Measurements from ENCODE around the gene DAZAP1. TPM values are rescaled to one million over a fixed set of nuclear protein-coding genes. Genes with fewer than 3 reads are reported as not detected.

DAZAP1 gene
- total and polyA plus RNA-seq, 2 of the 4 experiments (the other 2 are of a cell fraction): 22.0 to 62.8 TPM

- H3K4me1 ChIP-seq (ENCODE audit: control insufficient read depth, insufficient read depth, low read length): no peaks in the 10 kb centered on the region
- H3K9me1 ChIP-seq (ENCODE audit: insufficient read depth, low read length): peaks cover 4% of the 10 kb centered on the region; the same call in 1 of the 2 replicates
- dilution Hi-C loops (cut with HindIII; ENCODE audit: low sequenced_read_pairs, unreplicated experiment): no loop called here
- no peak overlapping the region for H2AFZ ChIP-seq (replicated peaks; ENCODE audit: low read length, poor library complexity)
- H4K8ac ChIP-seq (ENCODE audit: low read depth in 2 of 2, low read length in 2 of 2): no peak overlapping the region
- no peak overlapping the region for H3K23ac ChIP-seq (ENCODE audit: low read depth, low read length)
- H2AK9ac ChIP-seq (replicated peaks; ENCODE audit: low read depth, low read length, poor library complexity): no peak overlapping the region
- H4K20me1 ChIP-seq (ENCODE audit: insufficient read depth, low read length): no peaks in the 10 kb centered on the region; the same call in 1 of the 2 replicates
- no peak overlapping the region for H2BK20ac ChIP-seq (ENCODE audit: low read depth, low read length)
- H3K56ac ChIP-seq (ENCODE audit: extremely low read depth, insufficient read depth, low read length): no peak overlapping the region
- peaks cover 26% of the 10 kb centered on the region for H3K36me3 ChIP-seq (ENCODE audit: control insufficient read depth, insufficient read depth, low read length)
- H3K14ac ChIP-seq (replicated peaks; ENCODE audit: low read depth, low read length): no peak overlapping the region
- H4K91ac ChIP-seq (ENCODE audit: insufficient read depth, low read depth, low read length): no peak overlapping the region
- POLR2A ChIA-PET (ENCODE audit: unreplicated experiment): no interaction called here
- no peak overlapping the region for H3K4me3 ChIP-seq (ENCODE audit: insufficient read depth, low read depth, low read length)
- DNase-seq: no peak
- no peaks in the 10 kb centered on the region for H3K9me3 ChIP-seq (ENCODE audit: control insufficient read depth, insufficient read depth, low read length)
- no peak overlapping the region for H3K4me2 ChIP-seq (ENCODE audit: low read depth, low read length)
- no peak overlapping the region for H2AK5ac ChIP-seq (ENCODE audit: low read depth, low read length)
- TF ChIP-seq MAFK (IDR thresholded peaks at IDR 0.05; ENCODE audit: low read depth, low read length) (no peak), ELK1 (IDR thresholded peaks at IDR 0.05; ENCODE audit: borderline replicate concordance, low read depth, low read length) (no peak), MAZ (IDR thresholded peaks at IDR 0.05; ENCODE audit: borderline replicate concordance, low read depth, low read length) (no peak), FOS (IDR thresholded peaks at IDR 0.05; ENCODE audit: low read depth, low read length) (no peak), RAD21 (IDR thresholded peaks at IDR 0.05; ENCODE audit: low read length) (no peak), SMC3 (IDR thresholded peaks at IDR 0.05; ENCODE audit: low read depth, low read length) (no peak), RCOR1 (IDR thresholded peaks at IDR 0.05; ENCODE audit: insufficient replicate concordance, low read length) (no peak), CTCF (conservative IDR thresholded peaks at IDR 0.05; ENCODE audit: low read depth, low read length) (no peak), POLR2A (IDR thresholded peaks at IDR 0.05; ENCODE audit: low read depth, low read length) (no peak), RFX5 (IDR thresholded peaks at IDR 0.05; ENCODE audit: low read depth, low read length) (no peak), MXI1 (IDR thresholded peaks at IDR 0.05; ENCODE audit: borderline replicate concordance, low read depth, low read length) (no peak), BHLHE40 (IDR thresholded peaks at IDR 0.05; ENCODE audit: low read depth, low read length) (no peak), NFE2L2 (IDR thresholded peaks at IDR 0.05; ENCODE audit: low read depth, low read length) (no peak), CHD1 (IDR thresholded peaks at IDR 0.05; ENCODE audit: low read depth, low read length) (no peak), CEBPB (IDR thresholded peaks at IDR 0.05; ENCODE audit: low read depth, low read length) (no peak), USF2 (IDR thresholded peaks at IDR 0.05; ENCODE audit: low read depth, low read length) (no peak)
- ATAC-seq (ENCODE audit: low read depth): no peak
- H2BK15ac ChIP-seq (ENCODE audit: low read depth, low read length): no peak overlapping the region
- no peak overlapping the region for H3K18ac ChIP-seq (ENCODE audit: low read depth, low read length)
- peaks cover 0 to 15% of the 10 kb centered on the region in 2 experiments; a peak in 2 of 4 replicates for H3K79me1 ChIP-seq (ENCODE audit: low read depth in 1 of 2, low read length in 2 of 2)
- no TSS peak for BruUV-seq (replicated peaks)
- H3K27ac ChIP-seq (ENCODE audit: insufficient read depth, low read length): no peak overlapping the region
- 87% methylated on average over 11 of the region's 15 CpGs; no CpG with 5 or more reads in 1 of the 2 experiments for WGBS, 2 experiments (ENCODE audit: extremely low coverage in 2 of 2, insufficient read length in 1 of 2)
- H4K5ac ChIP-seq (ENCODE audit: low read depth, low read length): no peak overlapping the region
- no peak overlapping the region for H2BK5ac ChIP-seq (ENCODE audit: low read depth, low read length, poor library complexity, severe bottlenecking)
- no peak overlapping the region for H3K9ac ChIP-seq (ENCODE audit: low read depth, low read length)
- H3K27me3 ChIP-seq (ENCODE audit: control insufficient read depth, insufficient read depth, low read length): no peaks in the 10 kb centered on the region
- CTCF ChIA-PET: no interaction called here
- H2BK120ac ChIP-seq (ENCODE audit: low read depth, low read length): no peak overlapping the region
- H3K4ac ChIP-seq (ENCODE audit: low read depth, low read length): no peak overlapping the region
- intact Hi-C loops (cut with micrococcal nuclease): no loop called here
- in situ Hi-C loops (cut with MboI; ENCODE audit: low sequenced_read_pairs): no loop called here
Measured at GRCh38 chr19:1392407-1392806, 15.0 kb upstream of the DAZAP1 start.
